ENCODE results near the gene CASKIN2. TPM values are rescaled to one million over a fixed set of nuclear protein-coding genes. Genes with fewer than 3 reads are reported as not detected.

The CASKIN2 gene
- total RNA-seq, 1 experiment from 2014 or later = 4.8 TPM

Other genes with a start within 250 kb of the CASKIN2 start
- gene MIF4GD, start 244.3 kb downstream of the CASKIN2 start, total RNA-seq (2014; rRNA removed; shearing (Covaris generic)) = 33.9 and 37.9 TPM in 2 replicates
- gene SLC25A19, start 226.1 kb downstream of the CASKIN2 start, total RNA-seq (2014; rRNA removed; shearing (Covaris generic)) = 18.5 and 20.0 TPM in 2 replicates
- 92.0 and 95.9 TPM in 2 replicates for gene GRB2, start 109.9 kb downstream of the CASKIN2 start, total RNA-seq (2014; rRNA removed; shearing (Covaris generic))
- gene TMEM94, start 58.9 kb downstream of the CASKIN2 start, total RNA-seq (2014; rRNA removed; shearing (Covaris generic)) = 39.8 and 49.8 TPM in 2 replicates
- 17.3 and 27.2 TPM in 2 replicates for gene TSEN54, start 991 bp upstream of the CASKIN2 start, total RNA-seq (2014; rRNA removed; shearing (Covaris generic))
- gene LLGL2, start 10.2 kb upstream of the CASKIN2 start, total RNA-seq (2014; rRNA removed; shearing (Covaris generic)) = 8.8 and 9.2 TPM in 2 replicates
- 1.2 and 2.9 TPM in 2 replicates for gene MYO15B, start 72.3 kb upstream of the CASKIN2 start, total RNA-seq (2014; rRNA removed; shearing (Covaris generic))
- 0.02 TPM in 1 of 2 replicates, not detected in the other for gene SMIM5, start 117.9 kb upstream of the CASKIN2 start, total RNA-seq (2014; rRNA removed; shearing (Covaris generic))
- 23.5 and 25.5 TPM in 2 replicates for gene RECQL5, start 151.6 kb upstream of the CASKIN2 start, total RNA-seq (2014; rRNA removed; shearing (Covaris generic))
- 57.3 and 62.1 TPM in 2 replicates for gene SAP30BP, start 151.8 kb upstream of the CASKIN2 start, total RNA-seq (2014; rRNA removed; shearing (Covaris generic))
- gene ITGB4, start 205.9 kb upstream of the CASKIN2 start, total RNA-seq (2014; rRNA removed; shearing (Covaris generic)) = 14.5 and 18.0 TPM in 2 replicates
- 21.6 and 23.1 TPM in 2 replicates for gene GALK1, start 249.7 kb upstream of the CASKIN2 start, total RNA-seq (2014; rRNA removed; shearing (Covaris generic))